ENCODE results near the gene AKAP17A.

DNA sequence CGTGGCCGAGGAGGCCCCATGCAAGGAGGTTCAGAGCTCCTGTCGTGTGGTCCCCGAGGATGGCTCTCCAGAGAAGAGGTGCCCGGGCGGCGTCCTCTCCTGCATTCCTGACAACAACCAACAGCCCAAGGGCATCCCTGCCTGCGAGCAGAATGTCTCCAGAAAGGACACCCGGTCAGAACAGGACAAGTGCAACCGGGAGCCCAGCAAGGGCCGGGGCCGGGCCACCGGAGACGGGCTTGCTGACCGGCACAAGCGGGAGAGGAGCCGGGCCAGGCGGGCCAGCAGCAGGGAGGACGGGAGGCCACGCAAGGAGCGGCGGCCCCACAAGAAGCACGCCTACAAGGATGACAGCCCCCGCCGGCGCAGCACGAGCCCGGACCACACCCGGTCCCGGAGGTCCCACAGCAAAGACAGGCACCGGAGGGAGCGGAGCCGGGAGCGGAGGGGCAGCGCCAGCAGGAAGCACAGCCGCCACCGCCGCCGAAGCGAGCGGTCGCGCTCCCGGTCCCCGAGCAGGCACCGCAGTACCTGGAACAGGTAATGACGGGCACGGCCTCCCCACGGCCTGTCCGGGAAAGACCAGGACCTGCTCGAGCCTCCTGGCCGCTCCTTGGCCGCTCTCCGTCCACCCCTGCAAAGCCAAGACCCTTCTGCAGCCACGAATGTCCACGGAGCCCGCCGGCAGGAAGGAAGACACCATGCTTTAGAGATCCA lies 9.8 kb downstream of the AKAP17A start:
- TF ChIP-seq, protein P1, sequence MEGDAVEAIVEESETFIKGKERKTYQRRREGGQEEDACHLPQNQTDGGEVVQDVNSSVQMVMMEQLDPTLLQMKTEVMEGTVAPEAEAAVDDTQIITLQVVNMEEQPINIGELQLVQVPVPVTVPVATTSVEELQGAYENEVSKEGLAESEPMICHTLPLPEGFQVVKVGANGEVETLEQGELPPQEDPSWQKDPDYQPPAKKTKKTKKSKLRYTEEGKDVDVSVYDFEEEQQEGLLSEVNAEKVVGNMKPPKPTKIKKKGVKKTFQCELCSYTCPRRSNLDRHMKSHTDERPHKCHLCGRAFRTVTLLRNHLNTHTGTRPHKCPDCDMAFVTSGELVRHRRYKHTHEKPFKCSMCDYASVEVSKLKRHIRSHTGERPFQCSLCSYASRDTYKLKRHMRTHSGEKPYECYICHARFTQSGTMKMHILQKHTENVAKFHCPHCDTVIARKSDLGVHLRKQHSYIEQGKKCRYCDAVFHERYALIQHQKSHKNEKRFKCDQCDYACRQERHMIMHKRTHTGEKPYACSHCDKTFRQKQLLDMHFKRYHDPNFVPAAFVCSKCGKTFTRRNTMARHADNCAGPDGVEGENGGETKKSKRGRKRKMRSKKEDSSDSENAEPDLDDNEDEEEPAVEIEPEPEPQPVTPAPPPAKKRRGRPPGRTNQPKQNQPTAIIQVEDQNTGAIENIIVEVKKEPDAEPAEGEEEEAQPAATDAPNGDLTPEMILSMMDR (IDR thresholded peaks at IDR 0.05 in 8 of 11, conservative IDR thresholded peaks at IDR 0.05 in 3 of 11), result no peak
- peak in 1 of 3 donors; percentile 8 for TF ChIP-seq POLR2AphosphoS5 (IDR thresholded peaks at IDR 0.05)
